HCT116 (cell line): ENCODE results near the gene MYH10. TPM values are rescaled to one million over a fixed set of nuclear protein-coding genes. Genes with fewer than 3 reads are reported as not detected.

ENCODE experiments used
- ATAC-seq: fragments of 200-7000 bp; cut with Tn5 transposase; 2 replicates; pipeline ENCODE4 v1.9.1; 2020; ENCODE audit warnings: mild to moderate bottlenecking, moderate library complexity
- BruUV-seq: library from RNA; stranded (reverse); fragments of 400-500 nt; replicated peaks from 2 replicates; lab custom pipeline; 2021; lab: Mats Ljungman, UMichigan
- CTCF ChIA-PET: fragments of 300-600 bp; sonication (Branson Sonifier 250); formaldehyde crosslinking; loops from one replicate; lab custom pipeline; 2021; ENCODE audit warnings: antibody characterized with exemption; lab: Charles Lee
- POLR2A ChIA-PET: fragments of 300-600, 350-600 bp; sonication (Branson Sonifier 250); formaldehyde crosslinking; loops from one replicate; lab custom pipeline; 2021; ENCODE audit warnings: antibody characterized with exemption; lab: Charles Lee
- RAD21 ChIA-PET, 2 experiments: fragments of 300-600 bp; sonication (Branson Sonifier 250); formaldehyde crosslinking; loops; one replicate each; lab custom pipeline; 2023; ENCODE audit warnings: low total read pairs in 2 of 2; ENCODE audit not compliant: uncharacterized antibody in 2 of 2, unreplicated experiment in 2 of 2, low non-redundant PET in 1 of 2; lab: Charles Lee
- DNase-seq: peaks from one replicate; pipeline ENCODE4 v3.0.0-alpha.2; 2010; ENCODE audit warnings: low read depth, low spot score
- H2AFZ ChIP-seq: fragments of 200-600 bp; shearing (Covaris generic), sonication (generic); 2 replicates; pipeline ENCODE4 v1.6.1; 2017; ENCODE audit warnings: low read depth, mixed run types, mixed read lengths, antibody characterized with exemption, low read length; ENCODE audit not compliant: poor library complexity, severe bottlenecking
- H3K27ac ChIP-seq: 2 replicates; pipeline ENCODE4 v1.5.1; 2012; ENCODE audit warnings: low read depth, low read length
- H3K27me3 ChIP-seq: fragments of 200-600 bp; sonication (generic); 2 replicates; pipeline ENCODE4 v1.6.1; 2016; ENCODE audit warnings: mixed run types, low read length, mixed read lengths; ENCODE audit not compliant: insufficient read depth
- H3K36me3 ChIP-seq, 2 experiments: fragments of 200-500 bp in 1 of 2; fragments of 200-600 bp in 1 of 2; sonication (Bioruptor generic) in 1 of 2; sonication (generic) in 1 of 2; 2 replicates each; pipeline versions ENCODE4 v1.5.1 to v1.6.1; 2014 to 2016; ENCODE audit warnings: low read length in 2 of 2, inconsistent platforms in 1 of 2, mixed read lengths in 1 of 2, mixed run types in 1 of 2; ENCODE audit not compliant: insufficient read depth in 2 of 2, control insufficient read depth in 1 of 2
- H3K4me1 ChIP-seq, 2 experiments: fragments of 200-600 bp in 1 of 2; sonication (generic) in 1 of 2; 2 replicates each; pipeline versions ENCODE4 v1.5.1 to v1.6.1; 2012 to 2017; ENCODE audit warnings: low read length in 2 of 2, inconsistent platforms in 1 of 2, mild to moderate bottlenecking in 1 of 2, mixed read lengths in 1 of 2, mixed run types in 1 of 2, moderate library complexity in 1 of 2; ENCODE audit not compliant: insufficient read depth in 2 of 2, control insufficient read depth in 1 of 2
- H3K4me2 ChIP-seq: fragments of 200-600 bp; sonication (generic); 2 replicates; pipeline ENCODE4 v1.6.1; 2017; ENCODE audit warnings: mixed run types, low read length, mixed read lengths
- H3K4me3 ChIP-seq, 2 experiments: fragments of 200-600 bp in 1 of 2; sonication (generic) in 1 of 2; replicated peaks in 1 of 2; 2 replicates each; pipeline ENCODE4 v1.5.1; 2011 to 2016; ENCODE audit warnings: low read length in 2 of 2, control low read depth in 1 of 2, low read depth in 1 of 2, mild to moderate bottlenecking in 1 of 2, mixed read lengths in 1 of 2, mixed run types in 1 of 2
- H3K79me2 ChIP-seq: fragments of 200-600 bp; sonication (generic); 2 replicates; pipeline ENCODE4 v1.6.1; 2017; ENCODE audit warnings: mild to moderate bottlenecking, mixed run types, low read length, moderate library complexity, mixed read lengths; ENCODE audit not compliant: insufficient read depth
- H3K9ac ChIP-seq: fragments of 200-600 bp; sonication (generic); 2 replicates; pipeline ENCODE4 v1.6.1; 2016; ENCODE audit warnings: low read length, mixed read lengths
- H3K9me2 ChIP-seq: fragments of 200-600 bp; sonication (generic), shearing (Covaris generic); 2 replicates; pipeline ENCODE4 v1.6.1; 2017; ENCODE audit warnings: mixed run types, mild to moderate bottlenecking, moderate library complexity; ENCODE audit not compliant: insufficient read depth
- H3K9me3 ChIP-seq, 2 experiments: fragments of 200-500 bp in 1 of 2; fragments of 200-600 bp in 1 of 2; sonication (Bioruptor generic) in 1 of 2; sonication (generic) in 1 of 2; 2 replicates each; pipeline ENCODE4 v1.6.1; 2014 to 2017; ENCODE audit warnings: low read length in 2 of 2, mixed read lengths in 2 of 2, inconsistent platforms in 1 of 2, low read depth in 1 of 2, mild to moderate bottlenecking in 1 of 2, mixed run types in 1 of 2, moderate library complexity in 1 of 2; ENCODE audit not compliant: control insufficient read depth in 1 of 2, insufficient read depth in 1 of 2
- H4K20me1 ChIP-seq: fragments of 200-600 bp; sonication (generic), shearing (Covaris generic); 2 replicates; pipeline ENCODE4 v1.6.1; 2017; ENCODE audit warnings: mixed run types, mild to moderate bottlenecking, moderate library complexity; ENCODE audit not compliant: insufficient read depth
- CEBPB ChIP-seq: IDR thresholded peaks from 2 replicates; pipeline ENCODE4 v1.6.1; 2012; ENCODE audit warnings: low read depth
- EGR1 ChIP-seq: IDR thresholded peaks from 2 replicates; pipeline ENCODE4 v1.6.1; 2012; ENCODE audit warnings: low read depth
- EZH2 ChIP-seq: fragments of 200-600 bp; sonication (generic); IDR thresholded peaks from 2 replicates; pipeline ENCODE4 v1.6.1; 2017; ENCODE audit warnings: antibody characterized with exemption, mixed run types
- EZH2phosphoT487 ChIP-seq: fragments of 200-600 bp; IDR thresholded peaks from 2 replicates; pipeline ENCODE4 v1.6.1; 2018; ENCODE audit warnings: antibody characterized with exemption, borderline replicate concordance
- FOSL1 ChIP-seq: IDR thresholded peaks from 2 replicates; pipeline ENCODE4 v1.6.1; 2012; ENCODE audit warnings: low read depth
- JUND ChIP-seq: IDR thresholded peaks from 2 replicates; pipeline ENCODE4 v1.6.1; 2012
- POLR2AphosphoS5 ChIP-seq: IDR thresholded peaks from 2 replicates; pipeline ENCODE4 v1.6.1; 2011; ENCODE audit warnings: mild to moderate bottlenecking, low read depth, low read length, moderate library complexity
- SIN3A ChIP-seq: IDR thresholded peaks from 2 replicates; pipeline ENCODE4 v1.6.1; 2012; ENCODE audit warnings: low read depth
- SP1 ChIP-seq: IDR thresholded peaks from 2 replicates; pipeline ENCODE4 v1.6.1; 2012; ENCODE audit warnings: low read depth
- SRF ChIP-seq: IDR thresholded peaks from 2 replicates; pipeline ENCODE4 v1.6.1; 2012; ENCODE audit warnings: low read depth
- TCF7L2 ChIP-seq: IDR thresholded peaks from 2 replicates; pipeline ENCODE4 v1.7.0; 2011; ENCODE audit warnings: borderline replicate concordance, inconsistent platforms; ENCODE audit not compliant: insufficient read depth, insufficient read length; ENCODE audit errors: extremely low read depth
- YY1 ChIP-seq: IDR thresholded peaks from 2 replicates; pipeline ENCODE4 v1.6.1; 2011; ENCODE audit warnings: low read length, low read depth, moderate library complexity, mild to moderate bottlenecking; ENCODE audit not compliant: insufficient replicate concordance; ENCODE audit errors: extremely low read depth
- ZFX ChIP-seq: fragments of 450-650 bp; IDR thresholded peaks from 2 replicates; pipeline ENCODE4 v1.6.1; 2017
- ZNF274 ChIP-seq: fragments of 200-500 bp; sonication (Bioruptor generic); IDR thresholded peaks from 2 replicates; pipeline ENCODE4 v1.6.1; 2014; ENCODE audit warnings: mild to moderate bottlenecking, low read depth, low read length, inconsistent platforms
- intact Hi-C: fragments of 100-400 bp; cut with micrococcal nuclease; formaldehyde crosslinking; loops from 2 replicates; pipeline ENCODE4 v1.10.0; 2022
- total RNA-seq: library from RNA; stranded (reverse); gene quantifications from one replicate; pipeline ENCODE4 v1.2.1, GENCODE V29; 2021; ENCODE audit not compliant: unreplicated experiment
- TF ChIP-seq, protein P1 (sequence below): IDR thresholded peaks from 2 replicates; pipeline ENCODE4 v1.6.1; 2012
- TF ChIP-seq, protein P2 (sequence below), 3 experiments: fragments of 200-600 bp in 1 of 3; sonication (generic) in 1 of 3; IDR thresholded peaks in 2 of 3; conservative IDR thresholded peaks in 1 of 3; 2 replicates each; pipeline ENCODE4 v1.5.1; 2012 to 2017; ENCODE audit warnings: low read depth in 2 of 3, low read length in 2 of 3, antibody characterized with exemption in 1 of 3, borderline replicate concordance in 1 of 3, control low read depth in 1 of 3, mild to moderate bottlenecking in 1 of 3, mixed read lengths in 1 of 3, mixed run types in 1 of 3, moderate library complexity in 1 of 3; ENCODE audit not compliant: insufficient read depth in 1 of 3
- TF ChIP-seq, protein P3 (sequence below): IDR thresholded peaks from 2 replicates; pipeline ENCODE4 v1.6.1; 2012; ENCODE audit warnings: low read depth

MYH10 gene
- total RNA-seq, 1 experiment from 2014 or later = 39.2 TPM

- no TSS peak for BruUV-seq
- Histone ChIP-seq H3K27me3 (peaks cover 4% of the 10 kb centered on the region; the same call in 1 of the 2 replicates), H3K27ac (no peak overlapping the region), H3K36me3 (no peaks in the 10 kb centered on the region), H4K20me1 (no peaks in the 10 kb centered on the region), H3K4me2 (no peak overlapping the region), H3K9me3 (no peaks in the 10 kb centered on the region), H3K9me2 (no peaks in the 10 kb centered on the region; the same call in 1 of the 2 replicates), H3K4me3 (no peak overlapping the region), H2AFZ (no peak overlapping the region), H3K4me1 (no peaks in the 10 kb centered on the region), H3K9ac (no peak overlapping the region), H3K79me2 (no peaks in the 10 kb centered on the region)
- DNase-seq (no peak), ATAC-seq (no peak)
- intact Hi-C loops = no loop called here
- POLR2A ChIA-PET = no interaction called here
- CTCF ChIA-PET = no interaction called here
- TF ChIP-seq EGR1 (no peak), SRF (no peak), ZFX (no peak), SP1 (no peak), SIN3A (no peak), EZH2 (no peak), TCF7L2 (no peak), POLR2AphosphoS5 (no peak), CEBPB (no peak), FOSL1 (no peak), ZNF274 (no peak), YY1 (no peak), EZH2phosphoT487 (no peak), JUND (no peak)
- TF ChIP-seq, protein P1, sequence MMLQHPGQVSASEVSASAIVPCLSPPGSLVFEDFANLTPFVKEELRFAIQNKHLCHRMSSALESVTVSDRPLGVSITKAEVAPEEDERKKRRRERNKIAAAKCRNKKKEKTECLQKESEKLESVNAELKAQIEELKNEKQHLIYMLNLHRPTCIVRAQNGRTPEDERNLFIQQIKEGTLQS = no peak
- TF ChIP-seq, protein P2, sequence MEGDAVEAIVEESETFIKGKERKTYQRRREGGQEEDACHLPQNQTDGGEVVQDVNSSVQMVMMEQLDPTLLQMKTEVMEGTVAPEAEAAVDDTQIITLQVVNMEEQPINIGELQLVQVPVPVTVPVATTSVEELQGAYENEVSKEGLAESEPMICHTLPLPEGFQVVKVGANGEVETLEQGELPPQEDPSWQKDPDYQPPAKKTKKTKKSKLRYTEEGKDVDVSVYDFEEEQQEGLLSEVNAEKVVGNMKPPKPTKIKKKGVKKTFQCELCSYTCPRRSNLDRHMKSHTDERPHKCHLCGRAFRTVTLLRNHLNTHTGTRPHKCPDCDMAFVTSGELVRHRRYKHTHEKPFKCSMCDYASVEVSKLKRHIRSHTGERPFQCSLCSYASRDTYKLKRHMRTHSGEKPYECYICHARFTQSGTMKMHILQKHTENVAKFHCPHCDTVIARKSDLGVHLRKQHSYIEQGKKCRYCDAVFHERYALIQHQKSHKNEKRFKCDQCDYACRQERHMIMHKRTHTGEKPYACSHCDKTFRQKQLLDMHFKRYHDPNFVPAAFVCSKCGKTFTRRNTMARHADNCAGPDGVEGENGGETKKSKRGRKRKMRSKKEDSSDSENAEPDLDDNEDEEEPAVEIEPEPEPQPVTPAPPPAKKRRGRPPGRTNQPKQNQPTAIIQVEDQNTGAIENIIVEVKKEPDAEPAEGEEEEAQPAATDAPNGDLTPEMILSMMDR (IDR thresholded peaks at IDR 0.05 in 2 of 3, conservative IDR thresholded peaks at IDR 0.05 in 1 of 3; ENCODE audit: borderline replicate concordance in 1 of 3, insufficient read depth in 1 of 3, low read depth in 2 of 3, low read length in 2 of 3) = no peak
- TF ChIP-seq, protein P3, sequence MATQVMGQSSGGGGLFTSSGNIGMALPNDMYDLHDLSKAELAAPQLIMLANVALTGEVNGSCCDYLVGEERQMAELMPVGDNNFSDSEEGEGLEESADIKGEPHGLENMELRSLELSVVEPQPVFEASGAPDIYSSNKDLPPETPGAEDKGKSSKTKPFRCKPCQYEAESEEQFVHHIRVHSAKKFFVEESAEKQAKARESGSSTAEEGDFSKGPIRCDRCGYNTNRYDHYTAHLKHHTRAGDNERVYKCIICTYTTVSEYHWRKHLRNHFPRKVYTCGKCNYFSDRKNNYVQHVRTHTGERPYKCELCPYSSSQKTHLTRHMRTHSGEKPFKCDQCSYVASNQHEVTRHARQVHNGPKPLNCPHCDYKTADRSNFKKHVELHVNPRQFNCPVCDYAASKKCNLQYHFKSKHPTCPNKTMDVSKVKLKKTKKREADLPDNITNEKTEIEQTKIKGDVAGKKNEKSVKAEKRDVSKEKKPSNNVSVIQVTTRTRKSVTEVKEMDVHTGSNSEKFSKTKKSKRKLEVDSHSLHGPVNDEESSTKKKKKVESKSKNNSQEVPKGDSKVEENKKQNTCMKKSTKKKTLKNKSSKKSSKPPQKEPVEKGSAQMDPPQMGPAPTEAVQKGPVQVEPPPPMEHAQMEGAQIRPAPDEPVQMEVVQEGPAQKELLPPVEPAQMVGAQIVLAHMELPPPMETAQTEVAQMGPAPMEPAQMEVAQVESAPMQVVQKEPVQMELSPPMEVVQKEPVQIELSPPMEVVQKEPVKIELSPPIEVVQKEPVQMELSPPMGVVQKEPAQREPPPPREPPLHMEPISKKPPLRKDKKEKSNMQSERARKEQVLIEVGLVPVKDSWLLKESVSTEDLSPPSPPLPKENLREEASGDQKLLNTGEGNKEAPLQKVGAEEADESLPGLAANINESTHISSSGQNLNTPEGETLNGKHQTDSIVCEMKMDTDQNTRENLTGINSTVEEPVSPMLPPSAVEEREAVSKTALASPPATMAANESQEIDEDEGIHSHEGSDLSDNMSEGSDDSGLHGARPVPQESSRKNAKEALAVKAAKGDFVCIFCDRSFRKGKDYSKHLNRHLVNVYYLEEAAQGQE = no peak
- RAD21 ChIA-PET = no interaction called here
Observed at GRCh38 chr17:8658810-8659209, 28.3 kb upstream of the MYH10 start.
